NCI-H460 (cell line): ENCODE data around the gene NCR2. TPM values are rescaled to one million over a fixed set of nuclear protein-coding genes. Genes with fewer than 3 reads are reported as not detected.

Experiments used
- DNase-seq: peaks from one replicate; pipeline ENCODE4 v3.0.0-alpha.2; 2016; ENCODE audit warnings: low read depth; ENCODE audit errors: extremely low read depth
- small RNA-seq, 2 experiments: library from RNA; depleted of rRNA; stranded (forward); fragments of <200 nt; gene quantifications; one replicate each; pipeline ENCODE3, GENCODE V24; 2014
- total RNA-seq: library from RNA; depleted of rRNA; stranded (reverse); fragments of >200 nt; shearing (Covaris generic); gene quantifications from 2 replicates; pipeline ENCODE4 v1.2.3, GENCODE V29; 2014; rRNA removed

The NCR2 gene
- total RNA-seq, 1 experiment from 2014 or later: not detected

DNA sequence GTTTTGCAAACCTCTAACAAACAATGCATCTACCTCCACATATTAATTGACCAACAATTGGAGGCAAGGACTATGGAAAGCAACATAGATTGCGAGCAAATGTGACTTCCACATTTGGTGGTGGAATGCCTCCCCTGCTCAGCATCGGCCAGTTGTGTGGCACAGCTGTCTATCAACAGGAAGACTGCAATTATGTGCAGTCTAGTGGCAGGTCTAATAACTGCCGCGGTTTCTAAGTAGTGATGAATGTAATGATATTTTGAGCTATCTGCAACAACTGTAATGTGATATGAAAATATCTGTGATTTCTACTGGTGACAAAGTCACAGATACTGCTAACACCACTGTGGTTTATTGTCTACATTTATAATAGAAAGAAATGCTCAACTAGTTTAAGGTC lies 56.8 kb downstream of the NCR2 start:
- DNase-seq: no peak

DNA sequence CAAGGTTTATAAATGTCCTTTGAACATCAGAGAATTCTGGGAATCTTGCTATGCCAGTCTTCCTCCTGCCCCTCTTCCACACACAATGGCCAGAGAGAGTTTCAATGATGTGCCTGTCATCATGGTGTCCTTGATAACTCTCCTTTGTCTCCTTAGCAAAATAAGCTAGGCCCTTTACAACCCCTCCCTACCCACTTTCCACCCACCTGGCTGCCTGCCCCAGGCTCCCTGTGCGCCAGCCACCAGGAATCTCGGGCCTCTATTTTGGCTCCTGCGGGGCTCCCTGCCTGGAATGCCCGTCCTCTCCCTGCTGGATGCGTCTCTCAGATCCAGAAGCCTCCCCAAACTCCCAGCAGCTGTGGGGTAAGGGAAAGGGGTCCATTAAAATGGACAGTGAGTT lies 60.9 kb downstream of the NCR2 start:
- DNase-seq: no peak

DNA sequence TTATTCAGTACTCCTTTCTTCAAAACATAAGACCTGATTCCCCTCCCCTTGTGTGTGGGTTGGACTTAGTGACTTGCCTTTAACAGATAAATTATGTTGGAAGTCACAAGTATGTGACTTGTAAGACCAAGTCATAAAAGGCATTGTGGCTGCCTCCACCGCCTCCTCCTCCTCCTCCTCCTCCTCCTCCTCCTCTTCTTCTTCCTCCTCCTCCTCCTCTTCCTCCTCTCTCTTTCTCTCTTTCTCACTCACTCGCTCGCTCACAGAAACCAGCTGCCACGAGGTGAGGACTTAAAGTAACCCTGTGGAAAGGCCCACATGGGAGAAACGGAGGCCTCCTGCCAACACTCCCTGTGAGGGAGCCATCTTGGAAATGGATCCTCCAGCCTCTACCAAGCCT lies 64.0 kb downstream of the NCR2 start:
- DNase-seq: no peak

Small RNA genes lying within 50 kb of the gene (small RNA-seq; reads per million reads assigned to genes)
- gene RNU6-643P: 0 reads per million in 2 experiments

Other genes starting within 250 kb of the NCR2 start
- gene TREML1, start 181.3 kb upstream of the NCR2 start, total RNA-seq: not detected in 2 replicates
- not detected in 2 replicates for gene TREM2, start 172.5 kb upstream of the NCR2 start, total RNA-seq
- not detected in 2 replicates for gene TREML2, start 134.5 kb upstream of the NCR2 start, total RNA-seq
- gene TREML4, start 107.3 kb upstream of the NCR2 start, total RNA-seq: not detected in 2 replicates
- 0.67 TPM in 1 of 2 replicates, not detected in the other for gene TREM1, start 48.9 kb upstream of the NCR2 start, total RNA-seq
- 3.6 and 3.7 TPM in 2 replicates for gene FOXP4, start 210.8 kb downstream of the NCR2 start, total RNA-seq